Measurements from ENCODE around the gene MMP14. TPM values are rescaled to one million over a fixed set of nuclear protein-coding genes. Genes with fewer than 3 reads are reported as not detected.
"Not testable (repeated sequence)": the region's sequence is repeated elsewhere in the genome, so short reads cannot be mapped to it uniquely, and the experiment has no call there.

Gene MMP14
- total and polyA plus RNA-seq, 2 of the 13 experiments (the other 11 are each of a cell fraction or from before 2014, with no cell fraction given): 5.2 to 9.8 TPM

- TF ChIP-seq CSRNP1 (CRISPR knock-in tag; IDR thresholded peaks at IDR 0.05) (0 out of 2 replicates have a peak, but pooled peaks have one; percentile 10), SALL2 (CRISPR knock-in tag; IDR thresholded peaks at IDR 0.05) (peak; percentile 68; the same call in 1 of the 2 replicates), MIER3 (CRISPR knock-in tag; IDR thresholded peaks at IDR 0.05; ENCODE audit: borderline replicate concordance) (0 out of 2 replicates have a peak, but pooled peaks have one; percentile 5), ZNF431 (CRISPR knock-in tag; IDR thresholded peaks at IDR 0.05; ENCODE audit: borderline replicate concordance, low read depth) (0 out of 2 replicates have a peak, but pooled peaks have one; percentile 3), KDM4B (CRISPR knock-in tag; IDR thresholded peaks at IDR 0.05) (peak; percentile 19; the same call in 1 of the 2 replicates), ZNF333 (CRISPR knock-in tag; IDR thresholded peaks at IDR 0.05; ENCODE audit: borderline replicate concordance) (peak; percentile 93; the same call in 1 of the 2 replicates), ZFP37 (CRISPR knock-in tag; IDR thresholded peaks at IDR 0.05; ENCODE audit: borderline replicate concordance) (0 out of 2 replicates have a peak, but pooled peaks have one; percentile 26), MIER2 (CRISPR knock-in tag; IDR thresholded peaks at IDR 0.05) (0 out of 2 replicates have a peak, but pooled peaks have one; percentile 2), ZFP82 (CRISPR knock-in tag; IDR thresholded peaks at IDR 0.05; ENCODE audit: borderline replicate concordance) (peak; percentile 81), HMG20B (CRISPR knock-in tag; conservative IDR thresholded peaks at IDR 0.05) (peak; percentile 50; the same call in 1 of the 2 replicates), ZNF512 (CRISPR knock-in tag; IDR thresholded peaks at IDR 0.05) (0 out of 2 replicates have a peak, but pooled peaks have one; percentile 37), ISL2 (CRISPR knock-in tag; IDR thresholded peaks at IDR 0.05) (peak; percentile 30; the same call in 1 of the 2 replicates), KLF6 (CRISPR knock-in tag; IDR thresholded peaks at IDR 0.05) (peak; percentile 72; the same call in 1 of the 2 replicates), ZNF253 (CRISPR knock-in tag; IDR thresholded peaks at IDR 0.05; ENCODE audit: borderline replicate concordance) (peak; percentile 40; the same call in 1 of the 2 replicates), PHF5A (CRISPR knock-in tag; IDR thresholded peaks at IDR 0.05; ENCODE audit: low read depth, unreplicated experiment) (peak; percentile 14), ARHGAP35 (CRISPR knock-in tag; IDR thresholded peaks at IDR 0.05; ENCODE audit: borderline replicate concordance) (peak; percentile 47; the same call in 1 of the 2 replicates), E2F2 (CRISPR knock-in tag; IDR thresholded peaks at IDR 0.05; ENCODE audit: borderline replicate concordance) (peak; percentile 86), ZMYM2 (CRISPR knock-in tag; IDR thresholded peaks at IDR 0.05) (0 out of 2 replicates have a peak, but pooled peaks have one; percentile 20), ZFP62 (CRISPR knock-in tag; IDR thresholded peaks at IDR 0.05) (0 out of 2 replicates have a peak, but pooled peaks have one; percentile 24), TCF12 (CRISPR knock-in tag; IDR thresholded peaks at IDR 0.05) (peak; percentile 29), ZBTB43 (CRISPR knock-in tag; conservative IDR thresholded peaks at IDR 0.05) (peak; percentile 28), ZNF414 (CRISPR knock-in tag; IDR thresholded peaks at IDR 0.05) (0 out of 2 replicates have a peak, but pooled peaks have one; percentile 16)
- not testable (repeated sequence) for TF ChIP-seq TCF12 (IDR thresholded peaks at IDR 0.05)
These were observed 7.2 kb upstream of the MMP14 start (continued) for GRCh38 chr14:22829076-22829660.
